PC-3 (cell line): ENCODE results near the gene BRINP1. TPM values are rescaled to one million over a fixed set of nuclear protein-coding genes. Genes with fewer than 3 reads are reported as not detected.

ENCODE experiments used
- ATAC-seq: fragments of 200-7000 bp; cut with Tn5 transposase; 2 replicates; pipeline ENCODE4 v1.9.1; 2020; ENCODE audit warnings: mild to moderate bottlenecking, moderate library complexity
- BruUV-seq: library from RNA; stranded (reverse); fragments of 400-500 nt; replicated peaks from 2 replicates; lab custom pipeline; 2021; lab: Mats Ljungman, UMichigan
- CTCF ChIA-PET: fragments of 300-600 bp; sonication (Branson Sonifier 250); formaldehyde crosslinking; loops from one replicate; lab custom pipeline; 2022; ENCODE audit warnings: antibody characterized with exemption; lab: Charles Lee
- POLR2A ChIA-PET: fragments of 300-600 bp; sonication (Branson Sonifier 250); formaldehyde crosslinking; loops from one replicate; lab custom pipeline; 2022; ENCODE audit warnings: antibody characterized with exemption; ENCODE audit not compliant: unreplicated experiment; lab: Charles Lee
- DNase-seq: peaks from one replicate; pipeline ENCODE4 v3.0.0-alpha.2; 2015
- H2AFZ ChIP-seq: fragments of 300-600 bp; sonication (generic); 2 replicates; pipeline ENCODE4 v1.6.0; 2016; ENCODE audit warnings: antibody characterized with exemption, low read length
- H3F3A ChIP-seq: fragments of 300-600 bp; sonication (generic); one replicate; pipeline ENCODE4 v1.6.0; 2017; ENCODE audit warnings: antibody characterized with exemption, low read length, control low read depth, mild to moderate bottlenecking; ENCODE audit not compliant: unreplicated experiment
- H3K27ac ChIP-seq: fragments of 300-600 bp; sonication (generic); 2 replicates; pipeline ENCODE4 v1.5.1; 2016; ENCODE audit warnings: mild to moderate bottlenecking, low read length
- H3K27me3 ChIP-seq: fragments of 300-600 bp; sonication (generic); 2 replicates; pipeline ENCODE4 v1.6.1; 2016; ENCODE audit warnings: low read length, mixed read lengths
- H3K36me3 ChIP-seq: fragments of 300-600 bp; sonication (generic); 2 replicates; pipeline ENCODE4 v1.6.1; 2016; ENCODE audit warnings: low read depth, mixed run types, low read length, mixed read lengths
- H3K4me1 ChIP-seq: fragments of 300-600 bp; sonication (generic); 2 replicates; pipeline ENCODE4 v1.5.1; 2016; ENCODE audit warnings: low read length; ENCODE audit not compliant: insufficient read depth
- H3K4me2 ChIP-seq: fragments of 300-600 bp; sonication (generic); 2 replicates; pipeline ENCODE4 v1.6.0; 2016; ENCODE audit warnings: low read length
- H3K4me3 ChIP-seq: fragments of 300-600 bp; sonication (generic); 2 replicates; pipeline ENCODE4 v1.5.1; 2016; ENCODE audit warnings: mild to moderate bottlenecking, low read length, mixed read lengths
- H3K79me2 ChIP-seq: fragments of 300-600 bp; sonication (generic); 2 replicates; pipeline ENCODE4 v1.6.1; 2017; ENCODE audit warnings: low read length, mixed read lengths
- H3K9ac ChIP-seq: fragments of 300-600 bp; sonication (generic); 2 replicates; pipeline ENCODE4 v1.6.0; 2016; ENCODE audit warnings: mild to moderate bottlenecking, low read length
- H3K9me2 ChIP-seq: fragments of 300-600 bp; sonication (generic); replicated peaks from 2 replicates; pipeline ENCODE4 v1.6.1; 2016; ENCODE audit warnings: mixed run types, low read length, mixed read lengths
- H3K9me3 ChIP-seq: fragments of 300-600 bp; sonication (generic); 2 replicates; pipeline ENCODE4 v1.6.1; 2016; ENCODE audit warnings: low read length, mixed read lengths
- H4K20me1 ChIP-seq: fragments of 300-600 bp; sonication (generic); 2 replicates; pipeline ENCODE4 v1.6.1; 2016; ENCODE audit warnings: low read length, mixed read lengths
- CTCF ChIP-seq: fragments of 300-600 bp; sonication (generic); conservative IDR thresholded peaks from 2 replicates; pipeline ENCODE4 v1.5.1; 2017; ENCODE audit warnings: antibody characterized with exemption, low read depth, mild to moderate bottlenecking, low read length
- EZH2 ChIP-seq: fragments of 300-600 bp; sonication (generic); IDR thresholded peaks from one replicate; pipeline ENCODE4 v1.6.1; 2017; ENCODE audit warnings: antibody characterized with exemption, mild to moderate bottlenecking, low read length; ENCODE audit not compliant: unreplicated experiment
- EZH2phosphoT487 ChIP-seq: fragments of 300-600 bp; sonication (generic); IDR thresholded peaks from 2 replicates; pipeline ENCODE4 v1.6.1; 2018; ENCODE audit warnings: mild to moderate bottlenecking, antibody characterized with exemption, low read length, borderline replicate concordance
- intact Hi-C: fragments of 100-400 bp; cut with micrococcal nuclease; formaldehyde crosslinking; loops from 2 replicates; pipeline ENCODE4 v1.9.0; 2023
- total RNA-seq: library from RNA; depleted of rRNA; stranded (reverse); fragments of >200 nt; gene quantifications from 2 replicates; pipeline ENCODE4 v1.2.3, GENCODE V29; 2014

BRINP1 gene
- total RNA-seq, 1 experiment from 2014 or later, result not detected

- DNase-seq (no peak), ATAC-seq (no peak)
- Histone ChIP-seq H3K4me2 (no peak overlapping the region), H3K27ac (no peak overlapping the region), H3F3A (no peaks in the 10 kb centered on the region), H3K4me1 (no peaks in the 10 kb centered on the region), H3K9me3 (no peaks in the 10 kb centered on the region), H2AFZ (no peak overlapping the region), H3K79me2 (no peaks in the 10 kb centered on the region), H3K9ac (no peak overlapping the region), H3K9me2 (no peaks in the 10 kb centered on the region), H3K4me3 (no peak overlapping the region), H3K27me3 (no peaks in the 10 kb centered on the region), H3K36me3 (no peaks in the 10 kb centered on the region), H4K20me1 (no peaks in the 10 kb centered on the region)
- intact Hi-C loops, result no loop called here
- CTCF ChIA-PET, result no interaction called here
- TF ChIP-seq EZH2 (no peak), EZH2phosphoT487 (no peak), CTCF (no peak)
- BruUV-seq, result no TSS peak
- POLR2A ChIA-PET, result no interaction called here
Observed at GRCh38 chr9:119240546-119240945, 128.7 kb downstream of the BRINP1 start.

GRCh38 chr9:119234636-119235035 is 134.6 kb downstream of the BRINP1 start:
- Histone ChIP-seq H3K79me2 (no peaks in the 10 kb centered on the region), H3K4me2 (no peak overlapping the region), H3F3A (no peaks in the 10 kb centered on the region), H3K9ac (no peak overlapping the region), H3K9me3 (no peaks in the 10 kb centered on the region), H3K36me3 (no peaks in the 10 kb centered on the region), H3K4me3 (no peak overlapping the region), H4K20me1 (no peaks in the 10 kb centered on the region), H3K9me2 (no peaks in the 10 kb centered on the region), H3K27ac (no peak overlapping the region), H3K27me3 (no peaks in the 10 kb centered on the region), H2AFZ (no peak overlapping the region), H3K4me1 (no peaks in the 10 kb centered on the region)
- ChIA-PET CTCF (no interaction called here), POLR2A (no interaction called here)
- TF ChIP-seq CTCF, result no peak
- no peak for TF ChIP-seq EZH2phosphoT487
- TF ChIP-seq EZH2, result no peak
- intact Hi-C loops, result no loop called here
- DNase-seq (no peak), ATAC-seq (no peak)
- BruUV-seq, result no TSS peak

- H4K20me1 ChIP-seq, result no peaks in the 10 kb centered on the region
- CTCF ChIA-PET, result no interaction called here
Observed at GRCh38 chr9:119227422-119227821, 141.8 kb downstream of the BRINP1 start.

More at GRCh38 chr9:119227422-119227821, 141.8 kb downstream of the BRINP1 start:
- Histone ChIP-seq H3K9me2 (no peaks in the 10 kb centered on the region), H3K4me2 (no peak overlapping the region), H3K79me2 (no peaks in the 10 kb centered on the region), H3F3A (no peaks in the 10 kb centered on the region), H3K4me3 (no peak overlapping the region), H3K36me3 (no peaks in the 10 kb centered on the region), H2AFZ (no peak overlapping the region), H3K27ac (no peak overlapping the region), H3K27me3 (no peaks in the 10 kb centered on the region), H3K9ac (no peak overlapping the region), H3K9me3 (no peaks in the 10 kb centered on the region), H3K4me1 (no peaks in the 10 kb centered on the region)
- POLR2A ChIA-PET, result no interaction called here
- TF ChIP-seq CTCF, result no peak
- no peak for TF ChIP-seq EZH2phosphoT487
- TF ChIP-seq EZH2, result no peak
- no peak for DNase-seq
- no TSS peak for BruUV-seq
- intact Hi-C loops, result no loop called here
- ATAC-seq, result no peak
